Central memory CD4-positive, alpha-beta T cell (primary cell): ENCODE results near the gene PTPRG.

Source experiments
- DNase-seq: peaks from one replicate; pipeline ENCODE4 v3.0.0; 2022

The PTPRG gene

GRCh38 chr3:61593446-61594029 lies 32.2 kb downstream of the PTPRG start:
- DNase-seq = no peak

DNA sequence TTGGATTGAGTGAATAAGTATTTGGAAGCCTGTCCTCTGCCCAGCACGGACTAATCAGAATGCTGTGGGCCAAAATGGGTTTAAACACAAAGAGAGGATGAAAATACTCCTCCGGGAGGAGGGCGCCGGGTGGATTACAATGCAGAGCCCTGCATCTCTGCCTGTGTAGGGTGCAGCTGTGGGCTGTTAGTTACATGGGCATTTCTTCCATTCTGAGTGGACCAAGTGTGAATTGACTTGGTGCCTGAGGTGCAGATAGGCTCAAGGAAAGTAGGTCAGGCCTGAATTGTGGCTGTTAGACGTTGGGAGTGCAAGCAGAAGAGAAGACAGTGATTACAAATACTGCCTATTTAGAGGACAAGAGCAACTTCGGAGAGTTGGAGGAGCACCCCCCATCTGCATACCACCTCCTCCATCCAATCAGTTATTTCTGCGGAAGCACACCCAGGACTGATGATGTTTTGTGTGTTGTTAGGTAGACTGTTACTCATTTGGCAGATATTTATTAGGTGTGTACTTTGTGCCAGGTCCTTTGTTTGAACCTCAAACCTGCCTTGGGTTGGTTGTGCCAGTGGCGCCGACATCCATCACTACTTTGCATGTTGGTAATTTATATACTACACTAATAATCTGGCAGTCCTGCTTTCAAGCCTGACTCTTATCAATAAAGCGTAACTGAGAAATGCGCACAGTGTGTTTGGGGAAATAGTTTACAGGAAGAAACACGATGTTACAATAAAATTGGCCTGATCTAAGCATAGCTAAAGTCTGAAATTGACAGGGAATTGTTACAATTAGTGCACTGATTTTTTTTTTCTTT lies 33.0 kb downstream of the PTPRG start:
- DNase-seq = no peak

GRCh38 chr3:61594964-61595285 lies 33.6 kb downstream of the PTPRG start:
- no peak for DNase-seq

GRCh38 chr3:61595288-61595687 lies 33.9 kb downstream of the PTPRG start:
- no peak for DNase-seq

DNA sequence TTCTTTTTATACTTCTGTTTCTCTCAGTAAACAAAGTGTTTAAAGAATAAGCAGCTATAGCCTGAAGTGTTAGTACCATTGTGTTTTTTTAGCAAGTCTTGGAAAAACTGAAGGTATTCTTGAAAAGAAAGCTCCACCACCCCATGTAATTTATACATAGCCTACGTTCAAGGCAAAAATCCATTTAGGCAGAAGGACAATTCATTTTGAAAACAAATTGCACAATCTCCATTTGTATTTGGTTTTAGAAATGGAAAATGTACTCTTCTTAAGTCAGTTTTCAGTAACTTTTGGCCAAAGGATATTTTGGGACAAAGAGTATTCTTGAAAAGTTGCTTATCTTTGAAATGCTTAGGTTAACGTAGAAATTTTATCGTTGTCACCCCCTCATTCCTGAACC lies 34.5 kb downstream of the PTPRG start:
- DNase-seq = no peak

DNA sequence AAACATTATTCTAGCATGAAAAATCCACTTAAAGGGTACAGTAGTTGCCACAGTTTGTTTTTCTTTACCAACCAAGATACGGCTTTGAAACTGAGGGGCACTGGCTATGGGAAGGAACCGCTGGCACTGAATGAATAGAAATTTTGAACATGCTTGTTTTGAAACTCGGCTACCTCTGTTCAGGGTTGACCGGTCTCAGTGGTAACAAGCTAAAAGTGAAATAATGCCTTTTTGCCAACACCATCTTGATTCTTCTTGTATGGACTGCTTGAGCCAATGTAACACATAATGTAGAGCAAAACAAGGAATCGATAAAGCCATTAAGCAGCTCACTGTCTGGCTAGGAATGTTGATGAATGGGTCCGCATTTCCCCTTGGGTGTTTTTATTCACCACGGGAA lies 36.5 kb downstream of the PTPRG start:
- DNase-seq = no peak

GRCh38 chr3:61600195-61600594 lies 38.8 kb downstream of the PTPRG start:
- DNase-seq = no peak

GRCh38 chr3:61601831-61602230 lies 40.5 kb downstream of the PTPRG start:
- DNase-seq = no peak

- DNase-seq = no peak
Observed at GRCh38 chr3:61602466-61602865, 41.1 kb downstream of the PTPRG start.

- DNase-seq = no peak
Observed at GRCh38 chr3:61605589-61606175, 44.3 kb downstream of the PTPRG start.

DNA sequence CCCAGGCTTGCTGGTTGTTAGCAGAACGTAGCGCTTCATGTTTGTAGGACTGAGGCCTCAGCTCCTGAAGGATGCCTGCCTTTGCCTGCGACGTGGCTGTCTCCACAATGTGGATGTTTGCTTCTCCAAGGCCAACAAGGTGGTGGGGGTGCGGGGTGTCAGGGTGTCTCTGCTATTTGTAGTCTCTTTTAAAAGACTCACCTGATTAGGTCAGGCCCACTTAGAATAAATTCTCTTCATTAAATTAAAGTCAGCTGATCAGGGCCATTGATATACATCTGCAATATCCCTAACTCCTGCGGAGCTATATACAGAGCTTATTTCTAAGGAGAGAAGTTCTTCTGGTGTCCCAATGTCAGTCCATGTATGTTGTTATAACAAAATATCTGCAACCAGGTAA lies 44.8 kb downstream of the PTPRG start:
- DNase-seq = no peak

DNA sequence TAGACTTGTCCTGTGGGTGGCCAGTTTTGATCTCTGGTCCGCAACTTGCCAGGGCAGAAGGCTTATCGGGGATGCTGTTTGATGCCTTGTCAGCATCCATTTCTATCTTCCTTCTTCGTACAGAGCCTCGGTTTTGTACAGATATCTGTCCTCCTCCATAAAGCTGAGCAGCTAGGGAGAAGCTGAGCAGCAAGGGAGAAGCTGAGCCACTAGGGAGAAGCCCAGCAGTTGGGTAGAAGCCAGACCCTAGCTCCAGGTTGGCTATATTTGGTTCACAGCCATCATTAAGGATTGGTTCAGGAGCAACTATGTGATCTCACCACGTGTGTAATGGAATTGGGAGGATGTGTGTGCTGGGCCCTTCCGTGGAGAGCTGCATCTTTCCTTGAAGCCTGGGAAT lies 46.7 kb downstream of the PTPRG start:
- no peak for DNase-seq

GRCh38 chr3:61608711-61609110 lies 47.3 kb downstream of the PTPRG start:
- DNase-seq = no peak

DNA sequence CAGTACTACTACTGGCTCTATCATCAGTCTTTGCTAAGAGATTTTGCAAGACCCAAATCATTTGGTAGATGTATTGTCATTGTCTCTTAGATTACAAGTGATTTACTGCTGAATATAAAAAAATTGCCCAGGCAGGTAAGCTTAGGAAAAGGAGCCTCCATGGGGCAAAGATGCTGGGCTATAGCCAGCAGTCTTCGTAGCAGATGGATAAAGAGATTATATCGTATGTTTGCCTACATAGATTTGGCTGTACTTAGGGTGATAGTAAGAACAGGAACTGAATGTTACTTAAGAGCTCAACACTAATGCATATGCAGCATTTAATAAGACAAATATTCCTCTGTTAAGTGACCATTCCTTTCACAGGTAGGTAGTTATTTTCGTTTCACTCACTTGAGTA lies 48.9 kb downstream of the PTPRG start:
- DNase-seq = no peak

GRCh38 chr3:61612211-61613194 lies 51.1 kb downstream of the PTPRG start:
- DNase-seq = no peak

- no peak for DNase-seq
Observed at GRCh38 chr3:61613666-61614065, 52.3 kb downstream of the PTPRG start.

DNA sequence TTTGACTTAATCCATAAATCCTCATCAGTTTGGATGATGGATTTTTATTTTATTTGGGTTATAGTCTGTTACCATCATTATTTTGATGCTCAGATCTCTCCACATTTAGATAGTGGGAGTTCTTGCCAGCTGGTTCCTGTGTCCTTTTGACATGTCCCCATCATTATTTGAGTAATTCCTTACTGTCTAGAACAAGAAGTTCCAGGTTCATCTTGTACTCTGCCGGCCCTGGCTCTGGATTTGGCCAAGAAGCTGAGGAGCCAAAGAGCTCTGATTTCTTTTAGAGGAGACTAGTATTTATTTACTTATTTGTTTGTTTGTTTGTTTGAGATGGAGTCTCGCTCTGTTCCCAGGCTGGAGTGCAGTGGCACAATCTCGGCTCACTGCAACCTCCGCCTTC lies 54.3 kb downstream of the PTPRG start:
- DNase-seq = no peak

- no peak for DNase-seq
Observed at GRCh38 chr3:61616586-61616985, 55.2 kb downstream of the PTPRG start.

- DNase-seq = no peak
Observed at GRCh38 chr3:61617041-61617440, 55.7 kb downstream of the PTPRG start.

- DNase-seq = no peak
Observed at GRCh38 chr3:61617651-61618050, 56.3 kb downstream of the PTPRG start.

DNA sequence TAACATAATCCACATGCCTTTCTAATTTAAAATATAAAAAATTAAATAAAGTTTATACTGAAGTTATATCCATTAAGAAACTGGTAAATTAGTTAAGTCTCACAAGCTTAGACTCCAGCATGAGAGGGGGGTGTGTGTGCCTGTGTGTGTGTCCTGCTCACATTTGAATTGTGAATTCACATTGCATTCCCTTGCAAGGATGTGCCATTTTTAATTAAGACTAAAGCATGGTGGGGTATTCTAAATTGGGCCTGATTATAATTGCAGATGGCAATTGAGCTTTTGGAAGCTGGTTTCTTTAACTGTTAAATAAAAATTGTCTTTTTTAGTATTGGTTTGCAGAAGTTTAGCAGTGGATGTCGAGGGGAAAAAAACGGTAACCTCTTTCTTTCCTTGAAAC lies 56.9 kb downstream of the PTPRG start:
- DNase-seq = no peak

- DNase-seq = no peak
Observed at GRCh38 chr3:61618871-61619270, 57.5 kb downstream of the PTPRG start.

GRCh38 chr3:61620073-61620472 lies 58.7 kb downstream of the PTPRG start:
- DNase-seq = no peak
